Keratinocyte (primary cell): ENCODE data around the gene LMCD1. TPM values are rescaled to one million over a fixed set of nuclear protein-coding genes. Genes with fewer than 3 reads are reported as not detected.

ENCODE experiments used
- DNase-seq: peaks from one replicate; pipeline ENCODE4 v3.0.0-alpha.2; 2011; ENCODE audit warnings: low read depth, missing footprints, low spot score
- FAIRE-seq: peaks from 2 replicates; lab custom pipeline; 2011; peaks lifted over from hg19 to GRCh38; lab: Jason Lieb, UNC
- H2AFZ ChIP-seq: 2 replicates; pipeline ENCODE4 v1.6.0; 2012; ENCODE audit warnings: low read length, control low read depth, inconsistent platforms; ENCODE audit not compliant: control insufficient read depth
- H3K27ac ChIP-seq: 2 replicates; pipeline ENCODE4 v1.5.1; 2011; ENCODE audit warnings: low read length; ENCODE audit not compliant: control insufficient read depth, insufficient read depth
- H3K27me3 ChIP-seq: 3 replicates; pipeline ENCODE4 v1.6.0; 2011; ENCODE audit warnings: low read length; ENCODE audit not compliant: control insufficient read depth, insufficient read depth; ENCODE audit errors: extremely low read depth
- H3K36me3 ChIP-seq, 2 experiments: 2 replicates in 1 of 2; 3 replicates in 1 of 2; pipeline ENCODE4 v1.5.1; 2011; ENCODE audit warnings: low read length in 2 of 2, mild to moderate bottlenecking in 1 of 2; ENCODE audit not compliant: control insufficient read depth in 2 of 2, insufficient read depth in 2 of 2; ENCODE audit errors: extremely low read depth in 1 of 2
- H3K4me1 ChIP-seq: 3 replicates; pipeline ENCODE4 v1.5.1; 2011; ENCODE audit warnings: low read length; ENCODE audit not compliant: control insufficient read depth, insufficient read depth; ENCODE audit errors: extremely low read depth
- H3K4me2 ChIP-seq: 3 replicates; pipeline ENCODE4 v1.6.0; 2011; ENCODE audit warnings: low read depth, low read length; ENCODE audit not compliant: control insufficient read depth, insufficient read depth; ENCODE audit errors: extremely low read depth
- H3K4me3 ChIP-seq, 3 experiments: fragments of 200-600 bp in 1 of 3; sonication (generic) in 1 of 3; 2 replicates in 2 of 3; 3 replicates in 1 of 3; pipeline ENCODE4 v1.5.1; 2011 to 2016; ENCODE audit warnings: low read length in 3 of 3, mild to moderate bottlenecking in 3 of 3, control low read depth in 2 of 3, inconsistent platforms in 1 of 3, low read depth in 1 of 3, mixed read lengths in 1 of 3, mixed run types in 1 of 3, moderate library complexity in 1 of 3; ENCODE audit not compliant: control insufficient read depth in 2 of 3, insufficient read depth in 2 of 3; ENCODE audit errors: extremely low read depth in 1 of 3
- H3K79me2 ChIP-seq: 2 replicates; pipeline ENCODE4 v1.6.0; 2012; ENCODE audit warnings: low read length; ENCODE audit not compliant: control insufficient read depth, insufficient read depth
- H3K9ac ChIP-seq: 3 replicates; pipeline ENCODE4 v1.6.0; 2011; ENCODE audit warnings: low read length; ENCODE audit not compliant: control insufficient read depth, insufficient read depth; ENCODE audit errors: extremely low read depth
- H3K9me1 ChIP-seq: 3 replicates; pipeline ENCODE4 v1.6.0; 2011; ENCODE audit warnings: low read length; ENCODE audit not compliant: control insufficient read depth, insufficient read depth; ENCODE audit errors: extremely low read depth
- H3K9me3 ChIP-seq: 2 replicates; pipeline ENCODE4 v1.5.1; 2012; ENCODE audit warnings: low read depth, low read length; ENCODE audit not compliant: control insufficient read depth
- H4K20me1 ChIP-seq: 3 replicates; pipeline ENCODE4 v1.6.0; 2011; ENCODE audit warnings: low read length; ENCODE audit not compliant: control insufficient read depth, insufficient read depth; ENCODE audit errors: extremely low read depth
- EZH2 ChIP-seq: IDR thresholded peaks from one replicate; pipeline ENCODE4 v1.6.1; 2012; ENCODE audit warnings: inconsistent platforms, mild to moderate bottlenecking, low read length, moderate library complexity
- dilution Hi-C: fragments of 300-500 bp; cut with MboI; formaldehyde crosslinking; loops from one replicate; pipeline ENCODE4 v1.7.0; 2020; ENCODE audit warnings: low sequenced_read_pairs; ENCODE audit not compliant: extremely low pct_ligation_motif_present
- polyA plus RNA-seq, 5 experiments: library from polyadenylated mRNA; depleted of rRNA in 3 of 5; stranded (reverse) in 3 of 5; stranded (forward) in 1 of 5; unstranded in 1 of 5; fragments of >200 nt; gene quantifications; 1 replicate in 1 of 5; 2 replicates in 3 of 5; 3 replicates in 1 of 5; pipeline versions ENCODE4 v1.2.1 to v1.2.3, GENCODE V29; 2011 to 2012; ENCODE audit warnings: missing spikeins in 2 of 5, low read depth in 1 of 5, low replicate concordance in 1 of 5
- TF ChIP-seq, protein P1 (sequence below), 3 experiments: IDR thresholded peaks in 1 of 3; conservative IDR thresholded peaks in 1 of 3; optimal IDR thresholded peaks in 1 of 3; 2 replicates in 2 of 3; 3 replicates in 1 of 3; pipeline versions ENCODE3 to v1.5.1; 2011; ENCODE audit warnings: low read length in 3 of 3, mild to moderate bottlenecking in 3 of 3, moderate library complexity in 2 of 3, control low read depth in 1 of 3, inconsistent platforms in 1 of 3; ENCODE audit not compliant: insufficient read depth in 2 of 3; ENCODE audit errors: extremely low read depth in 1 of 3

The LMCD1 gene
- polyA plus RNA-seq, 1 donor (not counting 4 experiments of a cell fraction or from before 2014, with no cell fraction given), result 3.7 TPM

DNA sequence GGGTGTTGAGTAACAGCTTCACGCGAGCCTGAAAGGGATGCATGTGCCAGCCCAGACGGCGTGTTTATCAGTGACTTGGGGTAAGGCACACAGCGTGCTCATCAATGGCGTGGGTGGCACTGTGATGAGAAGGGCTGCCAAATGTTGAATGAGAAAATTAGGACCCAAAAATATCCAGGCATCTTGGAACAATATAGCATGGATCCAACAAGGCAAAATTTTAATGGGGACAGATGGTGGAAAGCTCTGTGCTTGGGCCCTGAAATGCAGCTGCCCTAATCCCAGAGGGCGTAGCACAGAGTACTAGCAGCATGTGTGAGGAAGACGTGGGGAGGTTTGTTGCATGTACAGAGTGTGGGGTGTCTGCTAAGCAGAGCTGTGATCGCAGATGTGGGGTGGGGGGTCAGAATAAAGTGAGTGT, 94.1 kb downstream of the LMCD1 start:
- Histone ChIP-seq H3K9ac (no peak overlapping the region), H3K27me3 (no peaks in the 10 kb centered on the region), H3K27ac (no peak overlapping the region), H3K4me3 (no peak overlapping the region), H3K79me2 (no peaks in the 10 kb centered on the region), H2AFZ (no peak overlapping the region), H3K4me1 (peaks cover 11% of the 10 kb centered on the region), H3K4me2 (no peak overlapping the region), H3K9me1 (no peaks in the 10 kb centered on the region), H4K20me1 (no peaks in the 10 kb centered on the region), H3K9me3 (no peaks in the 10 kb centered on the region), H3K36me3 (no peaks in the 10 kb centered on the region)
- dilution Hi-C loops, result no loop called here
- no peak for TF ChIP-seq EZH2
- TF ChIP-seq, protein P1, sequence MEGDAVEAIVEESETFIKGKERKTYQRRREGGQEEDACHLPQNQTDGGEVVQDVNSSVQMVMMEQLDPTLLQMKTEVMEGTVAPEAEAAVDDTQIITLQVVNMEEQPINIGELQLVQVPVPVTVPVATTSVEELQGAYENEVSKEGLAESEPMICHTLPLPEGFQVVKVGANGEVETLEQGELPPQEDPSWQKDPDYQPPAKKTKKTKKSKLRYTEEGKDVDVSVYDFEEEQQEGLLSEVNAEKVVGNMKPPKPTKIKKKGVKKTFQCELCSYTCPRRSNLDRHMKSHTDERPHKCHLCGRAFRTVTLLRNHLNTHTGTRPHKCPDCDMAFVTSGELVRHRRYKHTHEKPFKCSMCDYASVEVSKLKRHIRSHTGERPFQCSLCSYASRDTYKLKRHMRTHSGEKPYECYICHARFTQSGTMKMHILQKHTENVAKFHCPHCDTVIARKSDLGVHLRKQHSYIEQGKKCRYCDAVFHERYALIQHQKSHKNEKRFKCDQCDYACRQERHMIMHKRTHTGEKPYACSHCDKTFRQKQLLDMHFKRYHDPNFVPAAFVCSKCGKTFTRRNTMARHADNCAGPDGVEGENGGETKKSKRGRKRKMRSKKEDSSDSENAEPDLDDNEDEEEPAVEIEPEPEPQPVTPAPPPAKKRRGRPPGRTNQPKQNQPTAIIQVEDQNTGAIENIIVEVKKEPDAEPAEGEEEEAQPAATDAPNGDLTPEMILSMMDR (optimal IDR thresholded peaks at IDR 0.05 in 1 of 3, IDR thresholded peaks at IDR 0.05 in 1 of 3, conservative IDR thresholded peaks at IDR 0.05 in 1 of 3; ENCODE audit: extremely low read depth in 1 of 3, insufficient read depth in 2 of 3, low read length in 3 of 3), result no peak
- DNase-seq (no peak), FAIRE-seq (no peak)

DNA sequence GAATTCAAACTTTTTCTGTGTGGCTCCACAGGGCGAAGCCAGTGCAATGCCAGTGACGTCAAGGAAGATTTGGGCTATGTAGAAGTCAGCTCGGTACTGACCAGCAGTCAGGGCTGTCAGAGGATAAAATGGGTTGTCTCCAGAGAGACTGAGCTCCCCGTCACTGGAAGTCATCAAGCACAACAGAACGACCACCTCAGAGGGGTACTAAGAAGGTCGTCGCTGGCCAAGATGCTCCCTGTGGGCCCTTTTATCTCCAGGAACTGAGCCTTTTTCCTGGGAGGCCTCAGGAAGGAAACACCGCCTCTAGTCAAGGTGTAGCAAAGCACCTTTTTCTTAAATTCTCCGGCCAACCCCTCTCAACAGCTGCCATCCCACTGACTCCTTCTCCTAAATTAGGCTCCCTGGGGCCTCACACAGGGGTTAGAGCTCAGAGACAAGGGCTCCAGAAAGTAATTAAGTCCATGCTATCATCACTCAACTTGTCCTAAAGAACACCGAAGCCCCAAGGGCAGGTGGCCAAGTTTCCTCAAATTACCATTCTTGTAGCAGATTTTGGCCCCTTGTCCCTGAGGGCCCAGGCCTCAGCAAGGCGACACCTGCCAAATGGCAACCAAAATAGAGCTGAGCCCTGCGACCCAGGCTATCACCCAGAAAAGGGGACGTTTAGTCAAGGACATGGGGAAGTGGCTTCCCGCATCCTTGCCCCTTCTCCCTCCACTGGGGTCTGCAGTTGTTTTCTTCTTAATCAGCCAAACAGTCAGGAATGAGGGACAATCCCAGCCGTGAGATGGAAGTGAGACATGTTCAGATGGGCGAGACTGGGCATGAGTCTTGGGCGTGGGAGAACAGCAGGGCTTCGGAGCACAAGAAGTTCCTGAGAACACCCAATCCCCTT, 94.9 kb downstream of the LMCD1 start:
- no peaks in the 10 kb centered on the region for H3K27me3 ChIP-seq
- H2AFZ ChIP-seq, result peak overlapping the region; percentile 82
- no peaks in the 10 kb centered on the region for H3K36me3 ChIP-seq
- H3K4me1 ChIP-seq, result peaks cover 11% of the 10 kb centered on the region
- TF ChIP-seq, protein P1 (optimal IDR thresholded peaks at IDR 0.05 in 1 of 3, IDR thresholded peaks at IDR 0.05 in 1 of 3, conservative IDR thresholded peaks at IDR 0.05 in 1 of 3; ENCODE audit: extremely low read depth in 1 of 3, insufficient read depth in 2 of 3, low read length in 3 of 3), result no peak
- TF ChIP-seq EZH2, result no peak
- H3K9me3 ChIP-seq, result no peaks in the 10 kb centered on the region
- no peaks in the 10 kb centered on the region for H3K9me1 ChIP-seq
- H3K9ac ChIP-seq, result no peak overlapping the region
- peak; percentile 32 for DNase-seq
- peak overlapping the region; percentile 46 for H3K4me2 ChIP-seq
- no peaks in the 10 kb centered on the region for H4K20me1 ChIP-seq
- no peaks in the 10 kb centered on the region for H3K79me2 ChIP-seq
- no peak overlapping the region for H3K27ac ChIP-seq
- H3K4me3 ChIP-seq, result no peak overlapping the region
- FAIRE-seq, result no peak
- dilution Hi-C loops, result no loop called here
